Left ventricle myocardium inferior (tissue), 1 donor: ENCODE measurements around the gene ADAMTSL3. TPM values are rescaled to one million over a fixed set of nuclear protein-coding genes. Genes with fewer than 3 reads are reported as not detected.

Source experiments
- DNase-seq: peaks from one replicate; pipeline ENCODE4 v3.0.0-alpha.2; 2020
- H3K27ac ChIP-seq: fragments of 200-600 bp; replicated peaks from 2 replicates; pipeline ENCODE4 v1.8.0; 2021
- H3K27me3 ChIP-seq: fragments of 200-600 bp; 2 replicates; pipeline ENCODE4 v1.8.0; 2021; ENCODE audit warnings: low read depth
- H3K36me3 ChIP-seq: fragments of 200-600 bp; 2 replicates; pipeline ENCODE4 v1.8.0; 2021
- H3K4me1 ChIP-seq: fragments of 200-600 bp; 2 replicates; pipeline ENCODE4 v1.8.0; 2021
- H3K4me3 ChIP-seq: fragments of 200-600 bp; 2 replicates; pipeline ENCODE4 v1.8.0; 2021; ENCODE audit warnings: mild to moderate bottlenecking, moderate library complexity
- H3K9me3 ChIP-seq: fragments of 200-600 bp; replicated peaks from 2 replicates; pipeline ENCODE4 v1.8.0; 2021
- CTCF ChIP-seq: fragments of 200-600 bp; IDR thresholded peaks from 2 replicates; pipeline ENCODE4 v1.8.0; 2021; ENCODE audit warnings: antibody characterized with exemption, mild to moderate bottlenecking, borderline replicate concordance
- intact Hi-C: fragments of 100-400 bp; cut with micrococcal nuclease; formaldehyde crosslinking; loops from one replicate; pipeline ENCODE4 v1.11.0; 2022
- total RNA-seq: library from RNA; stranded (reverse); fragmentation: NEBNext Ultra II Directional; extraction: Animal tissue kit (Norgen Biotek cat#: 25700); gene quantifications from one replicate; pipeline ENCODE4 v1.2.1, GENCODE V29; 2021
- donor health status: DM: no; HTN: yes; CAD: no; lungs with severe emphysema.

The ADAMTSL3 gene
- total RNA-seq, 1 donor from 2014 or later: 11.9 TPM

GRCh38 chr15:83929619-83930018 is 275.7 kb downstream of the ADAMTSL3 start:
- intact Hi-C loops: no loop called here
- Histone ChIP-seq H3K27me3 (no peaks in the 10 kb centered on the region), H3K4me1 (peaks cover 15% of the 10 kb centered on the region), H3K4me3 (no peak overlapping the region), H3K27ac (no peak overlapping the region), H3K9me3 (peaks cover 11% of the 10 kb centered on the region), H3K36me3 (peaks cover 6% of the 10 kb centered on the region)
- no peak for TF ChIP-seq CTCF
- DNase-seq: no peak

- Histone ChIP-seq H3K27me3 (no peaks in the 10 kb centered on the region), H3K9me3 (peaks cover 21% of the 10 kb centered on the region), H3K27ac (no peak overlapping the region), H3K4me3 (no peak overlapping the region), H3K4me1 (peaks cover 15% of the 10 kb centered on the region), H3K36me3 (peaks cover 2% of the 10 kb centered on the region)
- intact Hi-C loops: no loop called here
- no peak for TF ChIP-seq CTCF
- DNase-seq: no peak
Measured at GRCh38 chr15:83930392-83931212, 276.7 kb downstream of the ADAMTSL3 start.

- no peak for DNase-seq
- TF ChIP-seq CTCF: no peak
- H3K9me3 ChIP-seq: peaks cover 23% of the 10 kb centered on the region
- H3K27ac ChIP-seq: no peak overlapping the region
- H3K36me3 ChIP-seq: no peaks in the 10 kb centered on the region
- intact Hi-C loops: no loop called here
- H3K27me3 ChIP-seq: no peaks in the 10 kb centered on the region
- peaks cover 8% of the 10 kb centered on the region for H3K4me1 ChIP-seq
- no peak overlapping the region for H3K4me3 ChIP-seq
Measured at GRCh38 chr15:83935774-83936173, 281.9 kb downstream of the ADAMTSL3 start.

- H3K9me3 ChIP-seq: peaks cover 7% of the 10 kb centered on the region
- no peak for DNase-seq
- H3K27ac ChIP-seq: no peak overlapping the region
- H3K36me3 ChIP-seq: peaks cover 23% of the 10 kb centered on the region
- intact Hi-C loops: no loop called here
- H3K27me3 ChIP-seq: no peaks in the 10 kb centered on the region
- no peak for TF ChIP-seq CTCF
- H3K4me3 ChIP-seq: no peak overlapping the region
- H3K4me1 ChIP-seq: no peaks in the 10 kb centered on the region
Measured at GRCh38 chr15:83940136-83940535, 286.2 kb downstream of the ADAMTSL3 start.

GRCh38 chr15:83943043-83943442 is 289.1 kb downstream of the ADAMTSL3 start:
- H3K36me3 ChIP-seq: peaks cover 37% of the 10 kb centered on the region
- no peak for DNase-seq
- H3K27me3 ChIP-seq: no peaks in the 10 kb centered on the region
- H3K4me3 ChIP-seq: no peak overlapping the region
- no peaks in the 10 kb centered on the region for H3K9me3 ChIP-seq
- no peaks in the 10 kb centered on the region for H3K4me1 ChIP-seq
- H3K27ac ChIP-seq: no peak overlapping the region
- intact Hi-C loops: no loop called here
- no peak for TF ChIP-seq CTCF
